ENCODE measurements around the gene SLC37A1. TPM values are rescaled to one million over a fixed set of nuclear protein-coding genes. Genes with fewer than 3 reads are reported as not detected.

SLC37A1 gene
- total RNA-seq, 1 donor from 2014 or later: 23.0 TPM

GRCh38 chr21:42503711-42504110, 9.9 kb upstream of the SLC37A1 start:
- H3K36me3 Mint-ChIP-seq (ENCODE audit: low read depth): no peaks in the 10 kb centered on the region
- intact Hi-C loops (cut with micrococcal nuclease): no loop called here
- H3K27me3 Mint-ChIP-seq: peaks cover 31% of the 10 kb centered on the region
- DNase-seq: no peak
- no peak overlapping the region for H3K4me3 Mint-ChIP-seq
- no peak overlapping the region for H3K27ac Mint-ChIP-seq
- no peaks in the 10 kb centered on the region for H3K9me3 Mint-ChIP-seq
- no peaks in the 10 kb centered on the region for H3K4me1 Mint-ChIP-seq

- Mint-ChIP-seq H3K9me3 (no peaks in the 10 kb centered on the region), H3K4me1 (no peaks in the 10 kb centered on the region), H3K27ac (no peak overlapping the region), H3K4me3 (no peak overlapping the region), H3K36me3 (ENCODE audit: low read depth) (no peaks in the 10 kb centered on the region), H3K27me3 (peaks cover 40% of the 10 kb centered on the region)
- intact Hi-C loops (cut with micrococcal nuclease): no loop called here
- no peak for DNase-seq
Observed at GRCh38 chr21:42505090-42505726, 8.4 kb upstream of the SLC37A1 start.

DNA sequence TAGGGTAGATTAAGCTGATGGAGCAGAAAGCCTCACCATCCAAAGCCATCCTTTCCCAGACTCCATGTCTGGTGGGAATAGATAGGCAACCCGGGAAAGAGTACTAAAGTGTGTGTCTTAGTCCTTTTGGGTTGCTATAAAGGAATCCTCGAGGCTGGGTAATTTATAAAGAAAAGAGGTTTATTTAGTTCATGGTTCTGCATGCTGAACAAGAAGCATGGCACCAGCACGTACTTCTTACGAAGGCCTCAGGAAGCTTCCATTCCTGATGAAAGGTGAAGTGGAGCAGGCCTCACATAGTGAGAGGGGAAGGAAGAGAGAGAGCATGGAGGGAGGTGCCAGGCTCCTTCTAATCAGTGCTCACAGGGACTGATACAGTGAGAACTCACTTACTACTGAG, 6.2 kb upstream of the SLC37A1 start:
- Mint-ChIP-seq H3K27me3 (peaks cover 35% of the 10 kb centered on the region), H3K4me1 (no peaks in the 10 kb centered on the region), H3K27ac (no peak overlapping the region), H3K36me3 (ENCODE audit: low read depth) (no peaks in the 10 kb centered on the region), H3K4me3 (no peak overlapping the region), H3K9me3 (no peaks in the 10 kb centered on the region)
- intact Hi-C loops (cut with micrococcal nuclease): no loop called here
- DNase-seq: no peak

GRCh38 chr21:42508371-42508770, 5.3 kb upstream of the SLC37A1 start:
- Mint-ChIP-seq H3K27me3 (peaks cover 36% of the 10 kb centered on the region), H3K4me3 (no peak overlapping the region), H3K27ac (no peak overlapping the region), H3K9me3 (no peaks in the 10 kb centered on the region), H3K4me1 (peaks cover 2% of the 10 kb centered on the region), H3K36me3 (ENCODE audit: low read depth) (no peaks in the 10 kb centered on the region)
- intact Hi-C loops (cut with micrococcal nuclease): no loop called here
- no peak for DNase-seq

GRCh38 chr21:42509244-42509643, 4.4 kb upstream of the SLC37A1 start:
- no peak for DNase-seq
- no peaks in the 10 kb centered on the region for H3K36me3 Mint-ChIP-seq (ENCODE audit: low read depth)
- H3K4me1 Mint-ChIP-seq: peaks cover 2% of the 10 kb centered on the region
- no peak overlapping the region for H3K27ac Mint-ChIP-seq
- no peak overlapping the region for H3K4me3 Mint-ChIP-seq
- no peaks in the 10 kb centered on the region for H3K9me3 Mint-ChIP-seq
- intact Hi-C loops (cut with micrococcal nuclease): no loop called here
- peaks cover 36% of the 10 kb centered on the region for H3K27me3 Mint-ChIP-seq

- Mint-ChIP-seq H3K36me3 (ENCODE audit: low read depth) (peaks cover 10% of the 10 kb centered on the region), H3K9me3 (no peaks in the 10 kb centered on the region), H3K4me1 (peaks cover 16% of the 10 kb centered on the region), H3K4me3 (peak overlapping the region; percentile 81), H3K27ac (peak overlapping the region; percentile 74), H3K27me3 (peaks cover 18% of the 10 kb centered on the region)
- no peak for DNase-seq
- intact Hi-C loops (cut with micrococcal nuclease): loop anchor here (5.0 to 10.0 kb wide), 2 partner anchors 45 to 82 kb away; no protein-coding TSS in a partner anchor
Observed at GRCh38 chr21:42512346-42513034, 1.2 kb upstream of the SLC37A1 start.

DNA sequence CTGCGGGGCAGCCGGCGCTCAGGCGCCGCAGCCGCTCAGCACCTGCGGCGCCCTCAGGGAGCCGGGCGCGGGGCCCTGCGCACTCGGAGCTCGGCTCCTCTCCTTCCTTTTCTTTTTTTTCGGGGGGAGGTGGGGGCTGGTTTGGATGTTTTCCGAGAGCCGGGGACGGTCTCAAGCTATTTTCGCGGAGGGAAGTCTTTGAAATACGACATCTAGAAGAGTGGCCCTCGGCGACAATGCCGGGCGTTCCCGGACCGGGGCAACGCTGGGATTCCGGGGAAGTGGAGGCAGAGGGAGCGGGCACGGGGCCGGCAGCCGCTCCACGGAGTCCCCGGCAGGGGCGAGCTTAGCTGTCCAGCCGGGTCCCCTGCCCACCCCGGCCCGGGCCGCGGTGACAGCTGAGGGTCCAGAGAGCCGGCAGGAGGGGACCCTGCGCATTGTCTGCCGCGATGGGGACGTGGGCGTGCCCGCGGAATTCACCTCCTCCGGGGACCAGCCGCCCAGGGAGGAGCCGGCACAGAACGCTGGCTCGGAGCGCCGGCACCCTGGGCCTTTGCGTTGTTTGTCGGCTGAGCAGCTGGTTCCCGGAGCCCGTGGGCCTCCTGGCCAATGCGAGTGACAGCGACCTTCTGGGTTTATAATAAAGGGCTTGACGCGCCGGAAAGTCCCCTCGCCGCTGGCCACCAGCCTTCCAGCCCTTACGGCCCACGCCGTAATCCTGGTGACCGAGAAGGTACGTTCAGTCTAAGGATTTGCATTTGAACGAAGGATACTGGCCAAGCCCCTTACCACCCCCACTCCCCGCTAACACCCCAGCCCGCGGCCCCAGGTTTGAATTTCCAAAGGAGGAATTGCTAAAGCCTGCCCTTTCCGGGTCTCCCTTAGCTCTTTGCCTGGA, 582 bp downstream of the SLC37A1 start:
- DNase-seq: peak; percentile 90
- Mint-ChIP-seq H3K36me3 (ENCODE audit: low read depth) (peaks cover 25% of the 10 kb centered on the region), H3K27ac (peak overlapping the region; percentile 10), H3K9me3 (no peaks in the 10 kb centered on the region), H3K4me3 (peak overlapping the region; percentile 78), H3K4me1 (peaks cover 20% of the 10 kb centered on the region), H3K27me3 (peaks cover 14% of the 10 kb centered on the region)
- intact Hi-C loops (cut with micrococcal nuclease): loop anchor here (1.0 to 10.0 kb wide), 3 partner anchors 18 to 81 kb away; partner anchors contain the start of gene RSPH1

- Mint-ChIP-seq H3K9me3 (no peaks in the 10 kb centered on the region), H3K36me3 (ENCODE audit: low read depth) (peaks cover 31% of the 10 kb centered on the region), H3K4me3 (peak overlapping the region; percentile 78), H3K4me1 (peaks cover 20% of the 10 kb centered on the region), H3K27ac (peak overlapping the region; percentile 10), H3K27me3 (peaks cover 10% of the 10 kb centered on the region)
- no peak for DNase-seq
- intact Hi-C loops (cut with micrococcal nuclease): loop anchor here (1.0 to 10.0 kb wide), 4 partner anchors 12 to 80 kb away; partner anchors contain the start of gene RSPH1
Observed at GRCh38 chr21:42514883-42515228, 1.2 kb downstream of the SLC37A1 start.

DNA sequence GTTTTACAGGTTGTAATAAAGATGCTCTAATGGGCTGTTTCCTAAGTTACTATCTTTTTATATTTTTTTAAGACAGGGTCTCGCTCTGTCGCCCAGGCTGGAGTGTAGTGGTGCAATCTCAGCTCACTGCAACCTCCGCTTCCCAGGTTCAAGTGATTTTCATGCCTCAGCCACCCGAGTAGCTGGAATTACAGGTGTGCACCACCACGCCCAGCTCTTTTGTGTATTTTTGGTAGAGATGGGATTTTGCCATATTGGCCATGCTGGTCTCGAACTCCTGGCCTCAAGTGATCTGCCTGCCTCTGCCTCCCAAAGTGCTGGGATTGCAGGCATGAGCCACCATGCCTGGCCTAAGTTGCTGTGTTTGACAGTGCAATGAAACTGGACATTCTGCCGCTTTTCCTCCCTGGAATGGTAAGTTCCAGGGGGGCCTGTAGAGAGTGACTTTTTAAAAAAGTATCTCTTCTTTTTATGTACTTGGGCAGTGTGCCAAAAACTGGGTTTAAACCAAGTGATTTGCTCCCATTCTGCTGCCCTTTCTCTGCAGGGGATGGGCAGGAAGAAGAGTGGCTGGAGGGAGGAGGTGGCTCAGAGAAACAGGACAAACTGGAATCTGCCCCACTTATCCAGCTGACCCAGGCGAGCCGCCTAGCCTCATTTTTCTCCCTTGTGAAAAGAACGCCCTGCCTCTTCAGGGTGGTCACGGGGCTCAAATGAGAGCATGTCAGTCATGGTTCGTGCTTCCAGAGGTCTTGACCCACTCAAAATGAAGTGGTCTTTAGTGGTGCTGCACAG, 2.3 kb downstream of the SLC37A1 start:
- H3K27me3 Mint-ChIP-seq: peaks cover 7% of the 10 kb centered on the region
- H3K9me3 Mint-ChIP-seq: no peaks in the 10 kb centered on the region
- no peak for DNase-seq
- H3K4me1 Mint-ChIP-seq: peaks cover 20% of the 10 kb centered on the region
- peaks cover 42% of the 10 kb centered on the region for H3K36me3 Mint-ChIP-seq (ENCODE audit: low read depth)
- no peak overlapping the region for H3K27ac Mint-ChIP-seq
- H3K4me3 Mint-ChIP-seq: peak overlapping the region; percentile 78
- intact Hi-C loops (cut with micrococcal nuclease): loop anchor here (1.0 to 10.0 kb wide), 2 partner anchors 11 to 79 kb away; no protein-coding TSS in a partner anchor

DNA sequence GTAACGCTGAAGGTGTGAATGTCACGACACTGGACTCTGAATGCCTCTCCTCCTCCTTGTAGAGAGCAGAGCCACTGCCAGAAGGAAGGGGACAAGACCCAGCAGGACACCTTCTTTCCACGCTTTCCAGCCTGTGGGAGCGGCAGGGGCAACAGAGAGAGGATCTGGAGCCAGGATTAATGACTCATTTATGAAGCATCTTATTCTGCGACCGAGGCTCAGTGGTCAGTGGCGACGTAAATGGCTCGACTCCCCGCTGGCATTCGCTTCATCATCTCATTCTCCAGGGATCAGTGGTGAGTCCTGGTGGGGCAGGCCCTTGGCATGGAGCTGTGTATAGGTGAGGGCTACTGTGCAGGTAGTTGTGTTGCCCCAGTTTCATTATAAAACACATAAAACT, 4.6 kb downstream of the SLC37A1 start:
- intact Hi-C loops (cut with micrococcal nuclease): loop anchor here (10.0 kb wide), 1 partner anchor 77 kb away; no protein-coding TSS in a partner anchor
- no peak overlapping the region for H3K27ac Mint-ChIP-seq
- H3K27me3 Mint-ChIP-seq: no peaks in the 10 kb centered on the region
- no peak overlapping the region for H3K4me3 Mint-ChIP-seq
- H3K9me3 Mint-ChIP-seq: no peaks in the 10 kb centered on the region
- DNase-seq: no peak
- peaks cover 57% of the 10 kb centered on the region for H3K36me3 Mint-ChIP-seq (ENCODE audit: low read depth)
- peaks cover 19% of the 10 kb centered on the region for H3K4me1 Mint-ChIP-seq

GRCh38 chr21:42518626-42519025, 5.0 kb downstream of the SLC37A1 start:
- Mint-ChIP-seq H3K9me3 (no peaks in the 10 kb centered on the region), H3K4me1 (peaks cover 19% of the 10 kb centered on the region), H3K36me3 (ENCODE audit: low read depth) (peaks cover 58% of the 10 kb centered on the region), H3K27ac (no peak overlapping the region), H3K4me3 (no peak overlapping the region), H3K27me3 (no peaks in the 10 kb centered on the region)
- intact Hi-C loops (cut with micrococcal nuclease): loop anchor here (10.0 kb wide), 1 partner anchor 76 kb away; no protein-coding TSS in a partner anchor
- DNase-seq: no peak

GRCh38 chr21:42520628-42521253, 7.1 kb downstream of the SLC37A1 start:
- peaks cover 60% of the 10 kb centered on the region for H3K36me3 Mint-ChIP-seq (ENCODE audit: low read depth)

More at GRCh38 chr21:42520628-42521253, 7.1 kb downstream of the SLC37A1 start:
- H3K27ac Mint-ChIP-seq: no peak overlapping the region
- H3K27me3 Mint-ChIP-seq: no peaks in the 10 kb centered on the region
- H3K4me3 Mint-ChIP-seq: no peak overlapping the region
- DNase-seq: no peak
- H3K4me1 Mint-ChIP-seq: peaks cover 20% of the 10 kb centered on the region
- intact Hi-C loops (cut with micrococcal nuclease): loop anchor here (10.0 kb wide), 1 partner anchor 1156 kb away; the partner anchor contains the start of gene MX2
- H3K9me3 Mint-ChIP-seq: no peaks in the 10 kb centered on the region

Measured in activated CD4-positive, alpha-beta T cell treated with anti-CD3 and anti-CD28 coated beads, Interleukin-2, amount 10 ng/mL, durations not matched to agents 24 days and 14 days (primary cell).